Mesenchymal stem cell (in vitro differentiated cells and primary cell): ENCODE data around the gene MSMP.

Experiments used
- DNase-seq: peaks from one replicate; pipeline ENCODE4 v3.0.0-alpha.2; 2013
- H2AFZ ChIP-seq: one replicate; pipeline ENCODE4 v1.6.1; 2013; ENCODE audit warnings: low read depth, mild to moderate bottlenecking, control low read depth, inconsistent platforms, low read length, moderate library complexity
- H2AK5ac ChIP-seq: 2 replicates; pipeline ENCODE4 v1.6.1; 2013; ENCODE audit warnings: low read length, moderate library complexity, mild to moderate bottlenecking, inconsistent platforms; ENCODE audit not compliant: severe bottlenecking
- H2BK120ac ChIP-seq: one replicate; pipeline ENCODE4 v1.6.1; 2013; ENCODE audit warnings: low read depth, mild to moderate bottlenecking, inconsistent platforms, low read length, moderate library complexity
- H2BK12ac ChIP-seq, 2 experiments: one replicate each; pipeline ENCODE4 v1.6.1; 2013; ENCODE audit warnings: inconsistent platforms in 2 of 2, low read length in 2 of 2, mild to moderate bottlenecking in 2 of 2, moderate library complexity in 2 of 2, control low read depth in 1 of 2
- H2BK15ac ChIP-seq: one replicate; pipeline ENCODE4 v1.6.1; 2013; ENCODE audit warnings: mild to moderate bottlenecking, low read depth, inconsistent platforms; ENCODE audit not compliant: poor library complexity, severe bottlenecking
- H2BK5ac ChIP-seq: 2 replicates; pipeline ENCODE4 v1.6.1; 2013; ENCODE audit warnings: low read depth, mild to moderate bottlenecking, low read length, control low read depth, inconsistent platforms; ENCODE audit not compliant: poor library complexity, severe bottlenecking
- H3K14ac ChIP-seq, 2 experiments: one replicate each; pipeline ENCODE4 v1.6.1; 2013; ENCODE audit warnings: inconsistent platforms in 2 of 2, low read length in 2 of 2, control low read depth in 1 of 2, mild to moderate bottlenecking in 1 of 2, moderate library complexity in 1 of 2
- H3K18ac ChIP-seq, 2 experiments: one replicate each; pipeline ENCODE4 v1.6.1; 2013; ENCODE audit warnings: inconsistent platforms in 2 of 2, low read length in 2 of 2, control low read depth in 1 of 2, low read depth in 1 of 2, mild to moderate bottlenecking in 1 of 2
- H3K23ac ChIP-seq, 2 experiments: one replicate each; pipeline ENCODE4 v1.6.1; 2013; ENCODE audit warnings: inconsistent platforms in 2 of 2, low read length in 2 of 2, mild to moderate bottlenecking in 2 of 2, moderate library complexity in 2 of 2, control low read depth in 1 of 2
- H3K27ac ChIP-seq: 2 replicates; pipeline ENCODE4 v1.5.1; 2013; ENCODE audit warnings: mild to moderate bottlenecking, moderate library complexity, low read length, control low read depth, inconsistent platforms; ENCODE audit not compliant: poor library complexity, severe bottlenecking
- H3K27me3 ChIP-seq, 2 experiments: 2 replicates each; pipeline versions ENCODE4 v1.6.1 to v1.7.0; 2013; ENCODE audit warnings: low read length in 2 of 2, mild to moderate bottlenecking in 2 of 2, moderate library complexity in 2 of 2, control low read depth in 1 of 2, inconsistent platforms in 1 of 2; ENCODE audit not compliant: control insufficient read depth in 1 of 2, insufficient read depth in 1 of 2
- H3K36me3 ChIP-seq, 2 experiments: 2 replicates each; pipeline versions ENCODE4 v1.6.1 to v1.7.0; 2013; ENCODE audit warnings: low read length in 2 of 2, control low read depth in 1 of 2, inconsistent platforms in 1 of 2, low read depth in 1 of 2, mild to moderate bottlenecking in 1 of 2; ENCODE audit not compliant: insufficient read depth in 2 of 2, control insufficient read depth in 1 of 2
- H3K4ac ChIP-seq, 2 experiments: one replicate each; pipeline ENCODE4 v1.6.1; 2013; ENCODE audit warnings: inconsistent platforms in 2 of 2, low read length in 2 of 2, mild to moderate bottlenecking in 2 of 2, moderate library complexity in 2 of 2, control low read depth in 1 of 2, low read depth in 1 of 2
- H3K4me1 ChIP-seq: 2 replicates; pipeline ENCODE4 v1.6.1; 2013; ENCODE audit warnings: low read depth, low read length, control low read depth; ENCODE audit not compliant: control insufficient read depth, insufficient read depth
- H3K4me2 ChIP-seq: 2 replicates; pipeline ENCODE4 v1.6.1; 2013; ENCODE audit warnings: low read length, mild to moderate bottlenecking, inconsistent platforms; ENCODE audit not compliant: poor library complexity, severe bottlenecking
- H3K4me3 ChIP-seq, 2 experiments: 2 replicates each; pipeline versions ENCODE4 v1.5.1 to v1.7.0; 2013; ENCODE audit warnings: low read length in 2 of 2, mild to moderate bottlenecking in 2 of 2, control low read depth in 1 of 2, low read depth in 1 of 2; ENCODE audit not compliant: insufficient read depth in 1 of 2
- H3K79me1 ChIP-seq: replicated peaks from 2 replicates; pipeline ENCODE4 v1.6.1; 2013; ENCODE audit warnings: mild to moderate bottlenecking, control low read depth, low read length, inconsistent platforms; ENCODE audit not compliant: poor library complexity, severe bottlenecking
- H3K9ac ChIP-seq: 2 replicates; pipeline ENCODE4 v1.7.0; 2013; ENCODE audit warnings: mild to moderate bottlenecking, low read length, moderate library complexity
- H3K9me3 ChIP-seq: 2 replicates; pipeline ENCODE4 v1.7.0; 2013; ENCODE audit warnings: mild to moderate bottlenecking, low read length; ENCODE audit not compliant: control insufficient read depth
- H4K8ac ChIP-seq: one replicate; pipeline ENCODE4 v1.6.1; 2013; ENCODE audit warnings: inconsistent platforms, mild to moderate bottlenecking, low read length, moderate library complexity
- H4K91ac ChIP-seq: one replicate; pipeline ENCODE4 v1.6.1; 2013; ENCODE audit warnings: mild to moderate bottlenecking, low read length, inconsistent platforms
- WGBS: methylation state at CpG from one replicate; pipeline ENCODE4 v1.1.7; 2013; ENCODE audit warnings: mixed read lengths; 5-methylcytosine and 5-hydroxymethylcytosine counted together

MSMP gene

GRCh38 chr9:35741740-35742139, 12.3 kb downstream of the MSMP start:
- Histone ChIP-seq H3K79me1 (peaks cover 37% of the 10 kb centered on the region), H3K18ac (no peak overlapping the region), H3K9me3 (no peaks in the 10 kb centered on the region), H3K4me3 (no peak overlapping the region), H4K8ac (no peak overlapping the region), H2AK5ac (no peak overlapping the region), H3K4me2 (no peak overlapping the region), H3K23ac (no peak overlapping the region), H3K14ac (no peak overlapping the region), H3K36me3 (peaks cover 65 to 81% of the 10 kb centered on the region in 2 experiments), H4K91ac (no peak overlapping the region), H2AFZ (no peak overlapping the region), H2BK12ac (no peak overlapping the region), H3K4me1 (peaks cover 2% of the 10 kb centered on the region), H3K27me3 (no peaks in the 10 kb centered on the region), H2BK5ac (no peak overlapping the region), H2BK120ac (no peak overlapping the region), H3K4ac (no peak overlapping the region), H3K9ac (no peak overlapping the region), H3K27ac (no peak overlapping the region), H2BK15ac (no peak overlapping the region)
- 96% methylated on average over 7 of the region's 7 CpGs for whole genome bisulfite sequencing
- DNase-seq: no peak

- H3K79me1 ChIP-seq: peaks cover 40% of the 10 kb centered on the region
- no peaks in the 10 kb centered on the region for H3K27me3 ChIP-seq
- H3K4me2 ChIP-seq: no peak overlapping the region
- H3K23ac ChIP-seq: no peak overlapping the region
- H4K8ac ChIP-seq: no peak overlapping the region
- H2BK12ac ChIP-seq: no peak overlapping the region
- H2BK5ac ChIP-seq: no peak overlapping the region
- peaks cover 3% of the 10 kb centered on the region for H3K4me1 ChIP-seq
- H3K36me3 ChIP-seq: peaks cover 75 to 92% of the 10 kb centered on the region in 2 experiments
- H3K9me3 ChIP-seq: no peaks in the 10 kb centered on the region
- no peak overlapping the region for H2AFZ ChIP-seq
- no peak overlapping the region for H3K14ac ChIP-seq
- no peak overlapping the region for H4K91ac ChIP-seq
- no peak overlapping the region for H2BK15ac ChIP-seq
- no peak for DNase-seq
- H3K9ac ChIP-seq: no peak overlapping the region
- H2AK5ac ChIP-seq: no peak overlapping the region
- no peak overlapping the region for H3K4ac ChIP-seq
- no peak overlapping the region for H2BK120ac ChIP-seq
- H3K4me3 ChIP-seq: no peak overlapping the region
- no peak overlapping the region for H3K27ac ChIP-seq
- H3K18ac ChIP-seq: no peak overlapping the region
- 93% methylated on average over 5 of the region's 6 CpGs for WGBS
Measured at GRCh38 chr9:35740243-35740642, 13.8 kb downstream of the MSMP start.

- H2BK15ac ChIP-seq: no peak overlapping the region
Measured at GRCh38 chr9:35738924-35739323, 15.2 kb downstream of the MSMP start.

DNA sequence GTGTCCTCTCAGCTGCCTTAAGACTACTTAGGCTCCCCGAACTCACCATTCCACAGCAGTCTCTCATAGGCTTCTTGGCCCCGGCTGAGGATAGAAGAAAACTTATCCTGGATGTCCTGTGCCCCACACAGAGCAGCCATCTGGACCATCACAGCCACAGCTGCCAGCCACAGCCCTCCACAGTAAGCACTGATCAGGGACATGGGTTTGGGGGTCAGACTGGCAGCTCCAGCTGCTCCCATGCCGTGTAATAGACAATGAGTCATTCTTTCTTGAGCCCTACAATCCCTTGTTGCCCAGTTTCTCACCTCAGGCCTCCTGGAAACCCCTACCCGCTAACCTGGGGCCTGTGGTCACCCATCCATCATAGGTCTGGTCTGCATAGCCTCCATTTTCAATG, 15.9 kb downstream of the MSMP start:
- Histone ChIP-seq H3K4me1 (peaks cover 5% of the 10 kb centered on the region), H2BK120ac (no peak overlapping the region), H2AK5ac (no peak overlapping the region), H3K4ac (no peak overlapping the region), H3K36me3 (peaks cover 67 to 86% of the 10 kb centered on the region in 2 experiments), H2AFZ (no peak overlapping the region), H3K9me3 (no peaks in the 10 kb centered on the region), H3K27me3 (no peaks in the 10 kb centered on the region), H3K14ac (no peak overlapping the region), H2BK12ac (no peak overlapping the region), H3K27ac (no peak overlapping the region), H3K18ac (no peak overlapping the region), H4K91ac (no peak overlapping the region), H2BK5ac (no peak overlapping the region), H2BK15ac (no peak overlapping the region), H3K23ac (no peak overlapping the region), H3K9ac (no peak overlapping the region), H4K8ac (no peak overlapping the region), H3K4me3 (no peak overlapping the region), H3K4me2 (no peak overlapping the region), H3K79me1 (peaks cover 35% of the 10 kb centered on the region)
- WGBS: 94% methylated on average over 4 of the region's 4 CpGs
- DNase-seq: no peak

More at GRCh38 chr9:35738924-35739323, 15.2 kb downstream of the MSMP start:
- Histone ChIP-seq H2BK5ac (no peak overlapping the region), H3K4ac (no peak overlapping the region), H3K14ac (no peak overlapping the region), H3K9me3 (no peaks in the 10 kb centered on the region), H3K9ac (no peak overlapping the region), H2BK120ac (no peak overlapping the region), H4K8ac (no peak overlapping the region), H3K18ac (no peak overlapping the region), H2AK5ac (no peak overlapping the region), H3K79me1 (peaks cover 38% of the 10 kb centered on the region), H2BK12ac (no peak overlapping the region), H4K91ac (no peak overlapping the region), H3K4me3 (no peak overlapping the region), H2AFZ (no peak overlapping the region), H3K23ac (no peak overlapping the region), H3K4me1 (peaks cover 4% of the 10 kb centered on the region), H3K4me2 (no peak overlapping the region), H3K27me3 (no peaks in the 10 kb centered on the region), H3K36me3 (peaks cover 71 to 94% of the 10 kb centered on the region in 2 experiments), H3K27ac (no peak overlapping the region)
- no peak for DNase-seq
- WGBS: 98% methylated on average over 6 of the region's 7 CpGs
